NCI-H69 (cell line): ENCODE data around the gene UGP2.
"Not testable (repeated sequence)": the region's sequence is repeated elsewhere in the genome, so short reads cannot be mapped to it uniquely, and the experiment has no call there.

Experiments used
- DNase-seq: peaks from one replicate; lab custom pipeline; 2025; lab: John Stamatoyannopoulos, UW

UGP2 gene

GRCh38 chr2:63840081-63840784 lies 1.5 kb upstream of the UGP2 start:
- DNase-seq, result peak; percentile 68

GRCh38 chr2:63840785-63841253 lies 877 bp upstream of the UGP2 start:
- peak; percentile 97 for DNase-seq

- peak; percentile 66 for DNase-seq
Measured at GRCh38 chr2:63842149-63843061, 709 bp downstream of the UGP2 start.

- DNase-seq, result no peak
Measured at GRCh38 chr2:63843093-63843492, 1.4 kb downstream of the UGP2 start.

GRCh38 chr2:63843791-63844190 lies 2.1 kb downstream of the UGP2 start:
- DNase-seq, result no peak

- no peak for DNase-seq
Measured at GRCh38 chr2:63844616-63845015, 2.9 kb downstream of the UGP2 start.

GRCh38 chr2:63845866-63846265 lies 4.2 kb downstream of the UGP2 start:
- no peak for DNase-seq

- DNase-seq, result peak; percentile 30
Measured at GRCh38 chr2:63846487-63846886, 4.8 kb downstream of the UGP2 start.

GRCh38 chr2:63847571-63847970 lies 5.9 kb downstream of the UGP2 start:
- DNase-seq, result not testable (repeated sequence)

GRCh38 chr2:63849381-63850203 lies 7.9 kb downstream of the UGP2 start:
- no peak for DNase-seq

- DNase-seq, result no peak
Measured at GRCh38 chr2:63850204-63850571, 8.5 kb downstream of the UGP2 start.

GRCh38 chr2:63850649-63851048 lies 9.0 kb downstream of the UGP2 start:
- DNase-seq, result no peak

- no peak for DNase-seq
Measured at GRCh38 chr2:63851691-63852311, 10.1 kb downstream of the UGP2 start.

- no peak for DNase-seq
Measured at GRCh38 chr2:63853527-63854310, 12.0 kb downstream of the UGP2 start.

GRCh38 chr2:63855418-63856302 lies 14.0 kb downstream of the UGP2 start:
- DNase-seq, result no peak

GRCh38 chr2:63856303-63856603 lies 14.6 kb downstream of the UGP2 start:
- DNase-seq, result no peak

- no peak for DNase-seq
Measured at GRCh38 chr2:63858291-63858690, 16.6 kb downstream of the UGP2 start.

GRCh38 chr2:63861220-63861822 lies 19.6 kb downstream of the UGP2 start:
- peak; percentile 46 for DNase-seq

GRCh38 chr2:63862806-63863205 lies 21.1 kb downstream of the UGP2 start:
- DNase-seq, result no peak

GRCh38 chr2:63863707-63864106 lies 22.0 kb downstream of the UGP2 start:
- no peak for DNase-seq
